Natural killer cell treated with Interleukin-12 subunit alpha and Interleukin-12 subunit beta and Interleukin-15 and Interleukin-18, amount 100 ng/mL, for 72 hours (primary cell): ENCODE results near the gene RNF113A. TPM values are rescaled to one million over a fixed set of nuclear protein-coding genes. Genes with fewer than 3 reads are reported as not detected.
"Not testable (repeated sequence)": the region's sequence is repeated elsewhere in the genome, so short reads cannot be mapped to it uniquely, and the experiment has no call there.

ENCODE experiments used
- ATAC-seq, 2 donors: fragments of 150-1000 bp; cut with Tn5 transposase in 1 of 2; sonication (Bioruptor Pico), chemical (Tn5 transposase) in 1 of 2; 2 replicates each; pipeline ENCODE4 v1.10.0; 2021
- DNase-seq: peaks from one replicate; pipeline ENCODE4 v3.0.0; 2022; ENCODE audit warnings: low spot score
- H3K27ac Mint-ChIP-seq, 2 donors: 1 replicate in 1 of 2; 2 replicates in 1 of 2; pipeline ENCODE4 v1.8.0; 2022; ENCODE audit warnings: mixed read lengths in 2 of 2, mild to moderate bottlenecking in 1 of 2, moderate library complexity in 1 of 2
- H3K27me3 Mint-ChIP-seq, 2 donors: 1 replicate in 1 of 2; 2 replicates in 1 of 2; pipeline ENCODE4 v1.8.0; 2022; ENCODE audit warnings: mixed read lengths in 2 of 2
- H3K36me3 Mint-ChIP-seq: one replicate; pipeline ENCODE4 v1.8.0; 2022; ENCODE audit warnings: mixed read lengths
- H3K4me1 Mint-ChIP-seq, 2 donors: 1 replicate in 1 of 2; 2 replicates in 1 of 2; pipeline ENCODE4 v1.8.0; 2022; ENCODE audit warnings: low read depth in 2 of 2, mixed read lengths in 2 of 2, mild to moderate bottlenecking in 1 of 2
- H3K4me3 Mint-ChIP-seq: one replicate; pipeline ENCODE4 v1.8.0; 2022; ENCODE audit warnings: mixed read lengths
- H3K9me3 Mint-ChIP-seq: 2 replicates; pipeline ENCODE4 v1.8.0; 2022; ENCODE audit warnings: mixed read lengths
- total RNA-seq, 2 donors: library from RNA; stranded (reverse); gene quantifications; one replicate each; pipeline ENCODE4 v1.2.3, GENCODE V29; 2022

The RNF113A gene
- total RNA-seq: 10 to 100 TPM; 21.6 to 32.3 TPM

DNA sequence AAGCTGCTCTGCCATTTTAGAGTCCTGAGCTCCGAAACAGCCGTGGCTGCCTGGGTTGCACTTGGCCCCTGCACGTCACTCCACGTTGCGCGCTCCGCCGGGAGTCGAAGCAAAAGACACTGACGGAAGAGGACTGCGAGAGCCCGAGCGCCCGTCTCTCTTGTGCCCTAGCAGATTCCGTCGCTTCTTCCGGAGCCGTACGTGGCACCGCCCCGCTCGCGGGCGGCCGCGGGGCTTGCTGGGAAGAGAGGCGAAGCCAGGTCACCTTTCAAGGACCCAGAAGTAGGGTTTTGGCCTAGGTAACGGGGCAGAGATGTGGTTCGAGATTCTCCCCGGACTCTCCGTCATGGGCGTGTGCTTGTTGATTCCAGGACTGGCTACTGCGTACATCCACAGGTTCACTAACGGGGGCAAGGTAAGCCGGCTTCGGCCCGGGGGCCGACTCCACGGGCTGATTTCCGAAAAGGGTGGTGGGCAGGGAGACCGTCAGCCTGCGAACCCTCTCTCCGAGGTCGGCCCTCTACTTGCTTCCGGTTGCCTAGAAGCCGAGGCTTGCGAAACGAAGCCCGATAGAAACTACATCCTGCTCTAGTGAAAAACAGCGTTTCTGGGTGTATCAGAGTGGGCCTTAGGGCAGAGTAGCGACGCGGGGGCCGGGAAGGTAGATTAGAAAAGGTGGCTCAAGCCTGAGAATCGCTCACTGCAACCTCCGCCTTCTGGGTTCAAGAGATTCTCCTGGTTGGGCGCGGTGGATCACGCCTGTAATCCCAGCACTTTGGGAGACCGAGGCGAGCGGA lies at the start of gene RNF113A, which contains the start of gene NDUFA1:
RNF113A (minus strand) TSS at position 135 of the 797 bp plus-strand sequence; CDS start at position 15, 120 bp downstream.
NDUFA1 (plus strand) TSS at position 234 of the 797 bp plus-strand sequence; CDS start at position 314, 80 bp downstream.
- peaks cover 0 to 3% of the 10 kb centered on the region in 2 donors for H3K27me3 Mint-ChIP-seq
- peak within 1 kb of the TSS; percentile 94 for H3K4me3 Mint-ChIP-seq
- H3K9me3 Mint-ChIP-seq: no peaks in the 10 kb centered on the region
- peak; percentile 88 for DNase-seq
- H3K4me1 Mint-ChIP-seq: peaks cover 5 to 13% of the 10 kb centered on the region in 2 donors
- H3K27ac Mint-ChIP-seq: peak within 1 kb of the TSS; percentile 97 to 100
- H3K36me3 Mint-ChIP-seq: peaks cover 9% of the 10 kb centered on the region
- peak; percentile 97 to 98 for ATAC-seq

DNA sequence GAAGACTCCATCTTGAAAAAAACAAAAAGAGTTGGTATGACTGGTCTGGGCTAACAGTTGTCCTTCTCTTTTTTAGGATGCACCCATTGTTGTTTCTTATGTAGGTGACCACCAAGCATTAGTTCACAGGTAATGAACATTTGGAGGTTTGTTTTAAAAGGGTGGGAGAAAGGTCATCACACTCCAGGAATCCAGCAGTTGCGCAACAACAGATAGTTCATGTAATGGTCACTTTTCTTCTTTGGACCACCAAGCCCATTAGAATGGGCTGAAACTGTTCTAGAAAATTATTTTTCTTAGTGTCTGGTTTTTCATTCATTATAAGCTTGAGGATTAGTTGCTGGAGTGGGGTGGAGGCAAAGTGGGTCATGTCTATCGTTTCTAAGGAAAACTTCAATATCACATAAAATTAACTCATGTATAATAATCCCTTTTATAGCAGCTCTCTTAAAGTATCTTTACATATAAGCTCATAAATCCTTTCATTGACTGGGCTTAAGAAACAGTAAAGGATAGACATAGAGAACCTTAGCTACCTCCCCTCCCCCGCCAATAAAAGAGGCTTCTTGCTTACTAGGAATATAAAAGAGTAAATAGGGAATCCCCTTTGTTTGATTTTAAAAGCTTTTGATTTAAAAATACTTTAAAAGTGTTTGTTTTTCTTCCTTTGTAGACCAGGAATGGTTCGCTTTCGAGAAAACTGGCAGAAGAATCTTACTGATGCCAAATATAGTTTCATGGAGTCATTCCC lies 48.5 kb upstream of the RNF113A start:
- Mint-ChIP-seq H3K27me3 (peaks cover 0 to 5% of the 10 kb centered on the region in 2 donors), H3K27ac (no peak overlapping the region), H3K4me1 (no peaks in the 10 kb centered on the region), H3K4me3 (no peak overlapping the region), H3K36me3 (peaks cover under 1% of the 10 kb centered on the region), H3K9me3 (no peaks in the 10 kb centered on the region)
- ATAC-seq (no peak), DNase-seq (no peak)

DNA sequence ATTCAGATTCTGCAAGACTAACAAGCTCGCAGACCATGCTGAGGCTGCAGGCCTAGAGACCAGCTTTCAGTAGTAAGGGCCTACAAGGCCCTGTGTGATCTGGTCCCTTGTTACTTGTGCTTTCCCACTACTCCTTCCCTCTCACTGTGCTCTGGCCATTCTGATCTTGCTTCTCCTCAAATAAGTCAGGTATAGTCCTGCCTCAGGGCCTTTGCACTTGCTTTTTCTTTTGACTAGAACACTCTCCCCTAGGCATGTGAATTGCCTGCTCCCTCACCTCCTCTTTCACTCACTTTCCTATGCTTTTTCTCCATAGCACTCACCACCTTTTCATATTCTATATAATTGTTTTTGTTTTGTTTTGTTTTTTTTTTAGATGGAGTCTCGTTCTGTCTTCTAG lies 46.3 kb upstream of the RNF113A start:
- DNase-seq (no peak), ATAC-seq (no peak)
- H3K4me3 Mint-ChIP-seq: no peak overlapping the region
- H3K36me3 Mint-ChIP-seq: no peaks in the 10 kb centered on the region
- H3K27ac Mint-ChIP-seq: no peak overlapping the region
- H3K4me1 Mint-ChIP-seq: no peaks in the 10 kb centered on the region
- H3K9me3 Mint-ChIP-seq: no peaks in the 10 kb centered on the region
- H3K27me3 Mint-ChIP-seq: peaks cover 0 to 8% of the 10 kb centered on the region in 2 donors

DNA sequence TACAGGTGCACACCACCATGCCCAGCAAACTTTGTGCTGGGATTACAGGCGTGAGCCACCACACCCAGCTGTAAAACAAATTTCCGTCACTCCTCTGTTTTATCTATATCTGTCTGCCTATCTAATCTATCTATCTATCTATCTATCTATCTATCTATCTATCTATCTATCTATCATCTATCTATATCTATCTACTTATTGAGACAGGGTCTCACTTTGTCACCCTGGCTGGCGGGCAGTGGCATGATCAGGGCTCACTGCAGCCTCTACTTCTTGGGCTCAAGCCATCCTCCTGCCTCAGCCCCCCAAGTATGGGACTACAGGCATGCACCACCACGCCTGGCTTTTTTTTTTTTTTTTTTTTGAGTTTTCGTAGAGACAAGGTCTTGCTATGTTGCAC lies 44.8 kb upstream of the RNF113A start:
- Mint-ChIP-seq H3K27me3 (peaks cover 0 to 11% of the 10 kb centered on the region in 2 donors), H3K4me3 (no peak overlapping the region), H3K9me3 (no peaks in the 10 kb centered on the region), H3K36me3 (no peaks in the 10 kb centered on the region), H3K4me1 (no peaks in the 10 kb centered on the region), H3K27ac (no peak overlapping the region)
- DNase-seq (no peak), ATAC-seq (no peak)

DNA sequence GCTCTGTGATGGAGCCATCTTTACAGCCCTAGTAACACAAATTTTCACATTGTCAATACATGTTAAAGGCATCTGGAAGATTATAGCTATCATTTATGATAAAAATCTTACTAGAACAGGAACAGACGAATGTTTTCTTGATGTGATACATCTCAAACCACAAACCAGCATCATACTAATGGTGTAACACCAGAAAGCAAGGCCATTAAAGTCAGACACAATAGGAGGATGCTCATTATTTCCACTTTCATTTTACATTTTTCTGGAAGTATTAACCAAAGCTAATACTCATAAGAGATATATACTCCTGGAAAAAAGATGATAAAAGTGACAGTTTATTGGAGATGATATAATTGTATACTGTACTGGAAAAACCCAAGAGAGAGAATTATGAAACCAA lies 29.4 kb upstream of the RNF113A start:
- Mint-ChIP-seq H3K27ac (no peak overlapping the region), H3K9me3 (no peaks in the 10 kb centered on the region), H3K36me3 (no peaks in the 10 kb centered on the region), H3K4me3 (no peak overlapping the region), H3K4me1 (no peaks in the 10 kb centered on the region), H3K27me3 (peaks cover 0 to 1% of the 10 kb centered on the region in 2 donors)
- DNase-seq (no peak), ATAC-seq (no peak)

DNA sequence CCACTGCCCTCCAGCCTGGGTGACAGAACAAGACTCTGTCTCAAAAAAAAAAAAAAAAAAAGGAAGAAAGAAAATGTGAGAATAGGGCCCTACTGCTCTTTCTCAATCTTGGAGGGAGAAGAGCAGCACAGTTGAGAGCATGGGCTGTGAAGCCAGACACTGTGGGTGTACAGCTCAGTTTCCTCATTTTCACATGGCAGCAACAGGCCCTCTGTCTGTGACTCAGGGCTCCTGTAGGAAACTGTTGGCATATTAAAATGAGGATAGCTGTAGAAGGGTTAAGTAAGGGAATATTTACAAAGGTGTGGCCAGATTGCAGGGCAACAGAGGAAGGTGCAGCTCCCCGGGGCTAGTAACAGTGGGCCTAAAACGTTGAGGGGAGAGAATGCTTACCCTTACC lies 27.6 kb upstream of the RNF113A start:
- DNase-seq: no peak
- Mint-ChIP-seq H3K27ac (no peak overlapping the region), H3K4me3 (no peak overlapping the region), H3K36me3 (no peaks in the 10 kb centered on the region), H3K27me3 (peaks cover 0 to 2% of the 10 kb centered on the region in 2 donors), H3K9me3 (no peaks in the 10 kb centered on the region), H3K4me1 (no peaks in the 10 kb centered on the region)
- ATAC-seq: no peak

DNA sequence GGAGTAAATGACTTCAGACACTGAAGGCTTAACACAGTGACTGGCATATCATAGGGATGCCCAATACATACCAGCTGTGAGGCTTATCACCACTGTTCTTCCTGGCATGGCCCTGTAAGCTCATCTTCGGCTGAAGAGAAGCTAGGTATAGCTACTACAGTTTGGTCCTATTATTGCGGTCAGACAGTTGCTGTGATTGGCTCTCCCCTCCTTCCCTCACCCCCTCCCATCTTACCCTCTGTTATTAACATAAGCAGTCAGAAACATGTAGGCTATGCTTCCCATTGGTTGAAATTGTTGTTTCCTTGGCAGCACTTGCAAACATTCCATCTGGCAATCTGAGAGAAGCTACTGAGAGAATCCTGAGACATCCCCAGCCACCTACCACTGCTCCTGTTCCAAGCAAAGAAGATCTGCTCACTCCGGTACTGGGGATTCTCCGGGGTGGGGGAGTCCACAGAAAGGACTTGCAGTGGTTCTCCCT lies 24.4 kb upstream of the RNF113A start, which contains the start of gene AKAP14:
AKAP14 (plus strand) TSS at position 51 of the 484 bp plus-strand sequence. CDS start 7,331 bp downstream, outside the sequence.
- Mint-ChIP-seq H3K36me3 (no peaks in the 10 kb centered on the region), H3K27ac (no peak within 1 kb of the TSS), H3K4me1 (no peaks in the 10 kb centered on the region), H3K27me3 (peaks cover 0 to 2% of the 10 kb centered on the region in 2 donors), H3K4me3 (no peak within 1 kb of the TSS), H3K9me3 (no peaks in the 10 kb centered on the region)
- DNase-seq (no peak), ATAC-seq (no peak)

DNA sequence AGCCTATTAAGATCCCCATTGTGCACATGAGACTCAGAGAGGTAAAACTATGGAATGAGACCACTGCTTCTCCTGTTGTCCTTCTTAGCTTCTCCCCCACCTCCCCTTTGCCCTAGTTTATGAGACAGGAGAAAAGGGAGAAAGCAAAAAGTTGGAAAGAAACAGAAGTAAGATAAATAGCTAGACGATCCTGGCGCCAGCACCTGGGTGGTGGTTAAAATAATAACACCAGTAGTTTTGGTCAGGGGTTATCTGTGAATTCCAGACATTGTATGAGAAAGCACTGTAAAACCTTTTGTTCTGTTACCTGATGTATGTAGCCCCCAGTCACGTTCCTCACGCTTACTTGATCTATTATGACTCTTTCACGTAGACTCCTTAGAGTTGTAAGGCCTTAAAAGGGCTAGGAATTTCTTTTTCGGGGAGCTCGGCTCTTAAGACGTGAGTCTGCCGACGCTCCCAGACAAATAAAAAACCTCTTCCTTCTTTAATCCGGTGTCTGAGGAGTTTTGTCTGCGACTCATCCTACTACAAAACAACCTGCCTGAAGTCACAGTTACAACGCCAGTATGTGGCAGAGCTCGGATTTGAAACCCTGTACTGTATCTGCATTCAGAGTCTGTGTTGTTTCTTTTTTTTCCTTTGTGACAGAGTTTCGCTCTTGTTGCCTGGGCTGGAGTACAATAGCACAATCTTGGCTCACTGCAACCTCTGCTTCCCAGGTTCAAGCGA lies 20.6 kb upstream of the RNF113A start:
- H3K4me3 Mint-ChIP-seq, H3K4me1 Mint-ChIP-seq, H3K36me3 Mint-ChIP-seq, H3K27me3 Mint-ChIP-seq, ATAC-seq, DNase-seq, H3K27ac Mint-ChIP-seq, H3K9me3 Mint-ChIP-seq: not testable (repeated sequence)

DNA sequence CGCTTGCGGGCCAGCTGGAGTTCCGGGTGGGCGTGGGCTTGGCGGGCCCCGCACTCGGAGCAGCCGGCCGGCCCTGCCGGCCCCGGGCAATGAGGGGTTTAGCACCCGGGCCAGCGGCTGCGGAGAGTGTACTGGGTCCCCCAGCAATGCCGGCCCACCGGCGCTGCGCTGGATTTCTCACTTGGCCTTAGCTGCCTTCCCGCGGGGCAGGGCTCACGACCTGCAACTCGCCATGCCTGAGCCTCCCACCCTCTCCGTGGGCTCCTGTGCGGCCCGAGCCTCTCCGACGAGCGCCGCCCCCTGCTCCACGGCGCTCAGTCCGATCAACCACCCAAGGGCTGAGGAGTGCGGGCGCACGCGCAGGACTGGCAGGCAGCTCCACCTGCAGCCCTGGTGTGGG lies 19.1 kb upstream of the RNF113A start:
- not testable (repeated sequence) for H3K27ac Mint-ChIP-seq, H3K9me3 Mint-ChIP-seq, DNase-seq, ATAC-seq, H3K36me3 Mint-ChIP-seq, H3K4me3 Mint-ChIP-seq, H3K27me3 Mint-ChIP-seq, H3K4me1 Mint-ChIP-seq

DNA sequence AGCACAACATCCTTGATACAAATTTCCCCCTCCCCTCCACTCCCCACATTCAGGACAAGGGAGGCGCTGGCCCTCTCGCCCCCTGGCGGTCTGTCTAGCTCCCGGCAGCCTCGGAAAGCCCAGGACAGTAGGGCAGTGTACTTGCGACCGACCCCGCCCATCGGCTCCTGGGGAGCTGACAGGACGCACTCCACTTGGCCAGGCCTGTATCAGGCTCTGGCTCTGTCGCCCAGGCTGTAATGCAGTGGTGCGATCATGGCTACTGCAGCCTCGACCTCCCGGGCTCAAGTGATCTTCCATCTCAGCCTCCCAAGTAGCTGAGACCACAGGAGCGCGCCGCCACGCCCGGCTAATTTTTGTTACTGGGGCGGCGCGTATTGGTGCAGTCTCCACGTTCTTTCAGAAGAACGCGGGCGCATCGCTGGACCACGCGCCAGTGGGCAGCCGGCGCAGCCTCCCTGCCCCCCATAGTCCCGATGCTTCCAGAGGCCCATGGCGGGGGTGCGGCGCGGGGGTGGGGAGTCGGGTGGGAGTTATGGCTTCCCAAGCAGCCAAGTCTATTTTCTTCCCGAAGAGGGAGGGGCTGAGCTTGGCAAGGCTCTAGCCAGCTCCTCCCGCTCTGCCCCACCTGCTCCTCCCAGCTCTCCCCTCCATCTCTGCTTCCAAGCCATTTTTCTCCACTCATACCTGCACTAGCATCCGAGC lies 16.3 kb upstream of the RNF113A start:
- Mint-ChIP-seq H3K4me3 (no peak overlapping the region), H3K27me3 (peaks cover 0 to 4% of the 10 kb centered on the region in 2 donors), H3K27ac (no peak overlapping the region), H3K4me1 (peaks cover 5 to 6% of the 10 kb centered on the region in 2 donors), H3K36me3 (no peaks in the 10 kb centered on the region), H3K9me3 (no peaks in the 10 kb centered on the region)
- ATAC-seq (peak; percentile 85 to 86), DNase-seq (peak; percentile 68)

DNA sequence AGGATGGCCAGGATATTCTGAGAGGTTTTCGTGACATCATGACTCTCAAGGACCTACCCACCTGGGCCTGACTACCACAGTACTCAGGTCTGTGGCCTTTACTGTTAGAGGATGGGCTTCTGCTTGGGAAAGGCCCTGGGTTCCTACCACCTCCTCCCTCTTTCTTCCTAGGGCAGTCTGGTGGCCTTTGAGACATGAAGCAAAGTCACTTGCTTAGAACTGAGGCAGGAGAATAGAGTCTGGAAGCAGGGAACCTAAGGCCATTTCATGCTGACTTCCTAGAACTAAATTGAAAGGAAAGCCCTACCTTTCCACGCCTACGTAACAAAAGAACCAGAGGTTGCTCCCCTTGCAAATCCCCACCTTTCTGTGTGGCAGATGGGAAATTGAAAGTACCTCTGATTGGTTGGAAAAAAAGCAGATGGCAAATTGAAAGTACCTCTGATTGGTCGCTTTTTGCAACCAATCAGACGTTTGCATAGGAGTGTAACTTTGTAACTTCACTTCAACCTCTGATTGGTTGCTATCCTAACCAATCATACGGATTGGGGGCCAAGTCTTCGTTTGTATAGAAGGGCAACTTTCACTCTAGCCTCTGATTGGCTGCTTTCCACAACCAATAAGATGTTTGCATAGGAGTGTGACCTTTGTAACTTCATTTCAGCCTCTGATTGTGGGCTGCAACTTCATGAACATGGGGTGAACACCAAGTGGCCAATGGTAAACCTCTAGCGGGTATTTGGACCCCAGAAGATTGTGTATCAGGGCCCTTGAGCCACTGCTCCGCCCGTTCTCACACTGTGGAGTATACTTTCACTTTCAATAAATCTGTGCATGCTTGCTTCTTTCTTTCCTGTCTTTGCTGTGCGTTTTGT lies 14.3 kb upstream of the RNF113A start:
- Mint-ChIP-seq H3K36me3 (no peaks in the 10 kb centered on the region), H3K27ac (no peak overlapping the region), H3K4me3 (peak overlapping the region; percentile 27), H3K9me3 (no peaks in the 10 kb centered on the region), H3K4me1 (peaks cover 5 to 6% of the 10 kb centered on the region in 2 donors), H3K27me3 (peaks cover 0 to 4% of the 10 kb centered on the region in 2 donors)
- ATAC-seq (peak in 1 of 2 donors; percentile 11), DNase-seq (no peak)
